Inferior parietal cortex (tissue), 1 donor: ENCODE measurements around the gene PTPN14.

Source experiments
- DNase-seq: peaks from one replicate; pipeline ENCODE4 v3.0.0-alpha.2; 2016; ENCODE audit errors: extremely low spot score

PTPN14 gene

DNA sequence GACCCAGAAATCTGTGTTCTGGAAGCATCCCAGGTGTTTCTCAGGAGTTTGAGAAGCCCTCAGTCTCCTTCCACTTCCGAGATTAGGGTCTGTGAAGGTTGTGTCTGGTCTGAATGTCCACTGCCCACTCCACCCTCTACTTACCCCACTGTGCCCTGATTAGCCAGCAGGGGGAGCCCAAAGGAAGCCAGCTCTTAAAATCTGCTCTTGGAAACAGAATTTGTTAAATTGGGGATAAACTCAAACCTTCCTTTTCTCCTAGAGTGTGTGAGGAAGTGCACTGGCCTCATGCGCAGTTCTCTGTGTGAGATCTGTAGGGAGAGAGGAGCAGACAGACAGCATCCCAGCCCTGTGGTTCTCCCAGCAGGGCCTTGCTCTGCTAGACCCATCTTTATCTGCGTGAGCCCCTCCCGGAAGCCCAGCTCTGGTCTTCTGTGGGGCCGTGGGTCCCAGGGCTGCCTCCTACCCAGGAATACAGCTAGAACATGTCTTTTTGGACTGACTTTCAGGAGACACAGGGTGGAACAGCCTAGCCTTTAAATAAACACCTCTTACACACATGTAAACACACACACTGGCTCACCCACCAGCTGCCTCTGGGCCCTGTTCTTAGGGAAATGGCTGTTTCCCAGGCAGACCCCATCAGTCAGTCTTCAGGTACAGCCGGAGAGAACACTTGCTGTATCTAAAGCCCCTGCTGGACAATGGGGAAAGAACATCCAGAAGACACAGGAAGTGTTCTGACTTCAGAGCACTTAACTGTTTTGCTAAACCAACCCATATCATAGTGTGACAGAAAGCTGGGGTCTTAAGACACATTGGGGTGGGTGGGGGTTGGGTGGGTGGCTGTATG, 218.2 kb downstream of the PTPN14 start:
- DNase-seq: peak; percentile 73

DNA sequence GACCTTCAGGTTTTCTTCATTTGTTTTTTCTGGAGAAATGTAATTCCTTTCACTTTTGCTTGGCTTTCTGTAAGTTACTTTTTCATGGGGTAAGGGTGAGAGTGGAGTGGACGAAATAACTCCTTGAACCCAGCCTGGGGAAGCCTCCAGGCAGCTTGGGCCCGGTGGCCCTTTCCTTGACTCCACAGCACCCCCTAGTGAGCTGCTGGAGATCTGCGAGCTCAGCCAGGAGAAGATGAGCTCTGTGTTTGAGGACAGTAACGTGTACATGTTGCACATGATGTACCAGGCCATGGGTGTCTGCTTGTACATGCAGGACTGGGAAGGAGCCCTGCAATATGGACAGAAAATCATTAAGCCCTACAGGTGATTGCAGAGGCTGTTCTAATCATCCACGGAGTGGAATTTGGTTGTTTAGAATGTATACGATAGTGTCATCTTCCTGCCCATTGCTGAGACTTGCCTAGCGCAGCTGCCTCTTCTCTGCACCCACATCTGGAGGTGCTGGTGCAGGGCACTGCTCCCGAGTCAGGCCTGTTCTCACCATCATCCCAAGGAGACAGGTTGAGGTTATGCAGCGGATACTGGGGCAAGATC, 219.5 kb downstream of the PTPN14 start:
- peak; percentile 64 for DNase-seq

DNA sequence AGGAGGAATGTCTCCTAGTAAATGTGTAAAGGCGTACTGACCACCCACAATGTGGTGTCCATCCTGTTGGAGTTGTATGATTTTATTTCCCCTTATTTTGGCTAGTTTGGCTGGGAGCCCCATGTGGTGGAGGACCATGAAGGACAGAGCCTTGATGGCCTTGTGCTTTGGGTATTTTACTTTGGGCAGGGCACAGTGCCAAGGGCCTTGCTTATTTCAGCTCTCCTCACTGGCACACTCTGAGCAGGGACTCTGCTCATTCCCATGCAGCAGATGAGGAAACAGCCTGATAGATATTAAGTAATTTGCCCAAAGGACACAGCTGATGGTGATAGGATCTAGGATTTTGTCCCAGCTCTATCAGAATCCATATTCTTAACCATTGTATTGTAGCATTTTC, 220.2 kb downstream of the PTPN14 start:
- DNase-seq: no peak

DNA sequence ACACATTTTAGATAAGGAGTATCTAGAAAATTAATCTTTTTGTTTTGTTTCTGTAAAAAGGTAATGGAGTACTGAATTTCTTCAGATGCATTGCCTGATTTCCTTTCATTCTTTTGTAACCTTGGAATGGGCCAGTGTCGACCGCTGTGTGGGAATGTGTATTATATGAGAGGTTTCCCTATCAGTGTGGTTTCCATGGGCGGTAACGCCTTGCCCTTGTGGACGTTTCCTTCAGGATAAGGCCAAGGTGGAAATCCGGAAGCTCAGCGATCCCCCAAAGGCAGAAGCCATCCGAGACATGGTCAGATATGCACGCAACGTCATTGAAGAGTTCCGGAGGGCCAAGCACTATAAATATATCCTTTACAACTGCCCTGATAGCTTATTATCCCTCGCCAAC, 220.7 kb downstream of the PTPN14 start:
- no peak for DNase-seq

DNA sequence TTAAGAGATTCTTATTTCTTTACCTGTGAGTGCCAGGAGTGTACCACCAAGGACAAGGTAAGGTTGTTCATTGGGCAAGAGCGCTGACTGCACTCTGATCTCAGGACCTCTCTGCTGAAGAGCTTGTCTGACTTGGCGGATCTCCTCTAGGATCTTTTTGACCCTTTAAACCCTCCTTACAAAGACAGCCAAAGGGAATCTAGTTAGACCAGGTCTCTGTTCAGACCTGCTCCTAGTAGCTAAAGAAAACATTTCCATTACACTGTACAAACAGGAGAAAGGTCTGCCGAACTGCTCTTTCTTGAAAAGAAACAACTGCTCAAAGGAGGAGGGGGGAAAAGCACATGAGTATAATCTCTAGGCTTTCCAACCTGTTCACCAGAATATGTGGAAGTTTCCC, 221.2 kb downstream of the PTPN14 start:
- no peak for DNase-seq

DNA sequence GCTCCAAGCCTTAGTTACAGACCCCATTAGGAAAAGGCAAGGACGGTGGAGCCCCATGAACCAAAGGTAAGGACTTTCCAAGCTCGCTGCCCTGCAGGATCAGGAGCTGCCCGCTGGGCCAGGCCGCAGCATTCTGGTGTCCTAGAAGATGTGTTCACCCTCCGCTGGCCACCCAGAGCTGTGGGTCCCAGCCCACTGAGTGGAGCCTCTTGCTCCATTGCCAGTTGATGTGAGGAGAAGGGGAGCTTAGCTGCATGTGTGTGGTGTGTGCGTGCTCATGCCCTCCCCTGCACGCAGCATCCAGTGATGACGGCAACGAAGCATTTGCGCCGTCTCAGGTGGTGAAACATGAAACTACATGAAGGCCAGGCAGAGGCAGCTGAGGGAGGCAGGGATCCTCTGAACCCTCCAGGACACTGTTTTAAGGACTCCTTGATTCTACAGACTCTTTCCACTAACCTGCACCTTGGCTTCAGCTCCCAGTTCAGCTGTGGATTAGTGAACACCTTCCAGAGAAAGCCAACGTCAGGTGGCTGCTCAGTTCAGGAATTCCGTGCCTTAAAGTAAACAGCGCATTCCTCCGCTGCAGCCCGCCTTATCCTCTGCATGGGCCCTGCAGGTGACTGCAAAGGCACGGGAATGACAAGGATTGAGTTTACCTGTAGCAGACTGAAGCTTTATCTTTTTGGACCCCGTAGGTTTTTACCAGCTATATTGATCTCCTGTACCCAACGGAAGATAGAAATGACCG, 221.8 kb downstream of the PTPN14 start:
- DNase-seq: no peak

DNA sequence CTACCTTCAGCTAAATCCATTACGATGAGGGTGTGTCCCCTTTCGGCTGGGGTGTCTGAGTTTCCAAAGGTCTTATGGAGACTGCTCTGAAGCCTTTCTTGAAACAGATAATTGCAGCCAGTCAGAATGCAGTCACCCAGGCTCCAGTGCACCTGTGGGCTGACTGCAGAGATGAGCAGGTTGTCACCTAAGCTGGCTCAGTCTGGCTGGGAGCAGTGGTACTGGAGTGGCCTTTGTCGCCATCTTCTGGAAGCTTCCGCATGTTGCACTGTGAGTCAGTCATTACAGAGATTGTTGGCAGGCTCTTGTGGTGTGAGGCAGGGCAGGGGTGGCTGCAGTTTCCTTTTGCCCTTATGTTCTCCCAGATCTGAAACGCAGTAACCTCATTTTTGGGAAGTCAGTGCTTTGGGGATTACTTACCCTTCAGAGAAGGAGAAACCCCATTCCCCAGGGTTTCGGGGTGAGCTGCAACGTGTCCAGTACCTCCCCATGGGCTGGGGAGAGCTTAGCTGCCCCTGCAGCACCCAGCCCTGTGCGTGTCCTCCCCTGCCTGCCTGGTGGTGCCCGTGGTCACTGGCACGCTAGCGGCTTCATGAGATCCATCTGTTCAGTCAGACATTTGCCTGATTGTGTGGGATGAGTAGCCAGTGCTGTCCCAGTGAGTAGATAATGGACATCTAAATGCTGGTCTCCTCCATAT, 222.5 kb downstream of the PTPN14 start:
- peak; percentile 90 for DNase-seq

DNA sequence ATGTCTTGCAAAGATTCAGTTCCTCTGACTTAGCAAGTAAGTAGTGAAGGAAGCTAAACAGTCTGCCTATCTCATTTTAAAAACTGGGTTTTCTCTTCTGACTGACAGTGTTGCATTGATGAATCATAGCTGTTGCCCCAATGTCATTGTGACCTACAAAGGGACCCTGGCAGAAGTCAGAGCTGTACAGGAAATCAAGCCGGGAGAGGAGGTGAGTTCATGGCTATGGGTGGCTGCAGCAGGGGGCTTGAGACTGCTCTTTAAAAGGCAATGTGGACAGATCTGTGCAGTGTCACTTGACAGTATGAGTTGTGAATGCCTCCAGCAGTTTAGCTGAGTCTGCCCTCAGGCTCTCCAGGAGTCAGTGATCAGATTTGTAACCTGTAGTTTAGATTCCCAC, 223.9 kb downstream of the PTPN14 start:
- no peak for DNase-seq

DNA sequence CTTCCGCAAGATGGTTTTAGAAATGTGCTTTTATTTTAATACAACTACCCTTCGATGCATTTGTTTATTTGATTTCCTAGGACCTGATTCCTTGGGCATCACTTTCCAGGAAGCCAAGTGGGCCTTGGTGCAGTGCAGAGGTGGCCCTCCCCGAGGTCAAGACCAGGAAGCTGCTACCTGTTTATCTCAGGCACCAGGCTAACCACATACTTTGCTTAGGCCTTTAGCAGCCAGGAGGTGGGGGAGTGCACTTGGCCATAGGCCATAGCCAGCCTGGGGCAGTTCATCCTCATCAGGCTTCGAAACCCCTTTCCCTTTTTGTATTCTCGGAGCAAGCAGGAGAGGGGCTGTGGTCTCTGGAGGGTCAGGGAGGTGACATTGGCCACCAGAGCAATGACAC, 225.0 kb downstream of the PTPN14 start:
- DNase-seq: no peak

DNA sequence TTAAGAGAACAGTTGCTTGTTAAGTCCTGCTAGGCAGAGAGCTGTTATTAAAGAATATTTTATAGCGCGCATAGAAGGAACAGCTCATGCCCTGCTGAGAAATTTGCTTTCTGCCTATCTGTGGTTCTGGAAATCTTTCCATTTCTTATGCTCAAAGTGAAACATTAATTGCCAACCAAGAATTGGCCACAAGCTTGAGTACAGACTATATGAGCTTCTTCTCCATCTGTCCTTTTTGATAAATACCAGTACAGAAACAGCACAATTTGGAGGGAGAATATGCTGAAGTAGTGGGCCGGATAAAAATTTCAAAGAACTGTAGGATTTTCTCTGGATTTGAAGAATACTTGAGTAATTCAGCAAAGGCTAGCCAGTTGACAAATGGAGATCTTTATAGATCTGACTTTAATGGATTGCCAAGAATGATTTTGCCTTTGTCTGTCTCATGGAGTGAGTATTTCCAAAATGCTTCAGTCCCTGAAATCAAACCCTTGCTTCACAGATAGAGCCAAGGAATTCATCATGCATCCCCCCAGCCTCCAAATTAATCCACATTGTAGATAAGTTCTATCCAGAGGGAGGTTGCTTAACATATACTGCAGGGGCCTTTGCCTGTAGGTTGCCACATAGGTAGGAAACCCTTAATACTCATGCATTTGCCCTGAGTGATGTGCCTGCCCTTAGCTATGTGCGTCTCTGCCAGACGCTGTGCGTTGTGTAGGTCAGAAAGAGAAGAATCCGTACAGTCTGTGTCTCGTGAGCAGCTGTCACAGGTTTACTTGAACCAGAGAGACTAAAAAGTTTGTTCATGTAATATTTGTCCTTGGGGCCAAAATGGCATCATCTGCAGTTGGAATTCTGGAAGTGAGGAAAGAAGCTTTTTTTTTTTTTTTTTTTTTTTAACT, 226.3 kb downstream of the PTPN14 start:
- no peak for DNase-seq

DNA sequence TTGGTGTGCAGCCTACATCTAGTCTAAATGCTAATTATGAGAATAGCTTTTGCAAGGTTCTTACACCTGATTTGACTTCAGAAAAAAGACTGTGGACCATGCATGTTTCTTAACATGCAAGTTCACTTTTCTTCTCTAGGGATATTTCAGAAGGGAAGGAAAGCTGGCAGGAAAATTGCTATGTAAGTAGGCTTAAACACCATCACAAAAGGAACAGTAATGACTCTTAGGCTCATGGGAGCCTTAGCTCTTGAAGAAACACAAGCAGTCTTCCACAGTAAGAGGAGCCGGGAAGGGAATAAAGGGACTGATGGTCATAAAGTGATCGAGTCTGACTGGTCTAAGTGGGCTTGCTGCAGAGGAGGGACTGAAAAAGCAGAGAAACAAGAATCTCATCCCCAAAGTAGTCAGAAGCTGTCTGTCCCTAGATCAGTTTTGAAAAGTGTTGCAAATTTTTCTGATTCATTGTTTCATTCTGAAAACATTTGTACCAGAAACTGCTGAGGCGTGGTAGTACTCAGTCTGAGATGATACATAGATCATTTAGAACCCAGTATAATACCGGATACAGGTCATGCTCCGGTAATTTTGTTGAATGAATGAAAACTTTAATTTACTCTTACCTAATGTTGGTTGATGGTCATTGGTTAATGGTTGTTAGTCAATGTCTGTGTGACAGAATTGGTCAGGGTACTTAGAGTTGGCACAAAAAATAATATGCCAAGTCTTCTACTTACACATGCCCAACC, 229.5 kb downstream of the PTPN14 start:
- DNase-seq: no peak

DNA sequence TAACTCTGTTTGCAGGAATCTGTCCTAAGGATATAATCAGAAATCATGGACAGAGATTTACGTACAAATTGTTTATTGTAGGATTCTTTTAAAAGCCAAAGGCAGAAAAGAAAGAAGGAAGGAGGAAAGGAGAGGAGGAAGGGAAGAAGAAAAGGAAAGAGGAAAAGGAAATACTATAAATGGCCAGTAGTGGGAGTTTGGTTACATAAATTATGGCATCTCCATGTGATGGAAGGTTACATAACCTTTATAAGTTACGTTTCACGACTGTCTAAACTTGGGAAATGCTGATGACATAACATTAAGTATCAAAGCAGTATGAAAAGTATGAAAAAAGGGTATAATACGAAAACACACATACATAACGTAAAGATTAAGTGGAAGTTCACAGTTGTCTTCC, 231.5 kb downstream of the PTPN14 start:
- DNase-seq: no peak

DNA sequence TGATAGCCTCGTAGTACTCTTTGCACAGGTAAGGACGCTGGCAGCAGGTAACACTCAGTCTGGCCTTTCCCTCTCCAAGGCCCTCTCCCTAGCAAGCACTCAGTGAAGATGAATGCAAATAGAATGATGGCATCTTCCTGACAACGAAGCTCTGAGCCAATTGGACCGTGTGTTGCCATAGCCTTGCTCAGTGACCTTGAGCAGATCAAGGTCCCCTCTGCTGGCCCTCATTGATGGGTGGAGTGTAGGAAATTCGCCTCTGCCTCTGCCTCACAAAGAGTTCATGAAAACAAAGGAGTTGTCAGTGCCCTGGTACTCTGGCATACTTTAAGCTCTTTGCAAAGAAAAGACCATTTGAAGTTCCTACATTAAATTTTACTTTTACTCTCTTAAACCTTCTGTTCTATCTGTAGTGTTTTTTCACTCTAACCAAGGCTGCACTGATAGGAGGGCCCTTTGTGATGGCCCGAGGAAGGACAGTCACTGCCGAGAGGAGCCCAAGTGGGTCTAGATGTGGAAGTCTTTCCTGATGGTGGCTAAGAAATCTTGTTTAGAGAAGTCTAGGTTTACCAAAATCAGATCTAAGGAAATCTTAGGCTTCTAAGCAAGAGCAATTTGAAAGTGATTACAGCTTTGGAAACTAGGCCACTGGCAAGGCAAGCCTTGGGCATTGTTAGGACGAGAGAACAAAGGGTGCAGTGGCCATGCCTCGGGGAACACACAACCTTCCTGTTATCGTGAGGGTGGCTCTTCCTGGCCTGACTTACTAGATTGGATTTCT, 232.3 kb downstream of the PTPN14 start:
- DNase-seq: no peak

DNA sequence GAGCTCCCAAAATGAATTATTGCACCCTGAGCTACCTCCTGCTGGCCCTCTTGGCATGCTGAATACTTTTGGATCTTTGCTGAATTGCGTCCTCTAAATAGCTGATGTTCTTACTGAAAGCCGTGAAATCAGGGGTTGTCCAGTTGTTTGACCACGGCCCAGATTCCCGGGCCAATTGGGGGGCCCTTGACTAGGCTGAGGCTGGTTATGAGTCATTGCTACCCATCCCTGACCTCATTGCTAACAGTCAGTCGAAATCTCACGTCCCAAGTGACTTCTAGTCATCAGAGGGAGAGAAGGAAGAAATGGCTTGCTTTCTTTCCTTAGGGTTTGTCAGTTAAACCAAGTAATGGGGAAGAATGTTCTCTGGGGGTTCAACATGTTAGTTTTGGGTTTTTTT, 233.0 kb downstream of the PTPN14 start:
- DNase-seq: no peak

DNA sequence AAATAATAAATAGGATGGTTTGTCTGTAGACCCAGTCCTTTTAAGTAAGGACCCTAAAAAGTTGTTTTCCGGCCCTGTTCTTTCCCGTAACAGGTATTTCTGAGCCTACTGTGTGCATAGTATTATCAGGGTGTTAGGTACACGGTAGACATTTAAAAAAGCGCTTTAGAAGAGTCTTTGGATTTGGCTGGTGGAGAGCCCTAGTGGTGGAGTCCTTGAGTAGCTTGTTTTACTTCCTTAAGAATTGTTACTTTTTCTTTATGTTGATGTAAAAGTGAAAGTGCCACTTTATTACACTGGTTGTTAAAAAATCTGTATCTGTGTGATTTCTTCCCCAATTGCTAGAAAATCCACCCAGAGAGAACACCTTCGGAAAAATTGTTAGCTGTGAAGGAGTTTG, 233.7 kb downstream of the PTPN14 start:
- DNase-seq: no peak

DNA sequence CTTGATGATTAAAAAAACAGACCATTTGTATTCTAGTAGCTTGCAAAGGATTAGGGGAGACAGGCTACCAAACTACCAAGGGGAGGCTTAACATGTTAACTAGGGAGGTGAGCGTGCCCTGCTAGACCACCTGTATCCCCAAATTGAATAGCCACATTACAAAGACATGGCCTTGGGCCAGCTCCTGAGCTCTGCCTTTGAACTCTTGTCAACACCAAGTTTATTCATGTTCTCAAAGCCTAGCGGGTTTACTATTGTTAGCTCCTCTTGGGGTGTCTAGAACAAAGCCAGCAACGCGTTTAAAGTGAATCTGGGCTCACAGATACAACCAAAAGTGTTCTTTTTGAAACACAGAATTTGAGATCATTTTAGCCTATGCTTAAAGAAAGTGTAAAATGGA, 234.1 kb downstream of the PTPN14 start:
- DNase-seq: no peak

DNA sequence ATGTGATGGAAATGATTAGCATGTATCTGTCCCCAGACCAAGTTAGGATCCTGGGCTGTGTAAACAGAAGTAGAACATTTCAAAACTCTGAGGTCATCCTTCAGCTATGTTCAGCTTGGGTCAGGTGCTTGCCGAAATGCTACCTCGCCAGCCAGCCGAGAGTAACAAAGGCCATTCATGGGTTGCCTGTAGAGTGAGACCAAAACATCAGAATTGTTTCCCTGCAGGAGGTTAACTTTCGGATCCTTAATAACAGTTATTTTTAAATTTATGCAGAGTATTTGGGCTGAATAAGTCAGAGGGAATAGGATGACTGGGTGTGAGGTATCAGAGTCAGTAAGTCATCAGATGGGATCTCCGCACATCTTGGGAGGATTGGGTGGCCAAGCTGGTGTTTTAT, 234.8 kb downstream of the PTPN14 start:
- no peak for DNase-seq

DNA sequence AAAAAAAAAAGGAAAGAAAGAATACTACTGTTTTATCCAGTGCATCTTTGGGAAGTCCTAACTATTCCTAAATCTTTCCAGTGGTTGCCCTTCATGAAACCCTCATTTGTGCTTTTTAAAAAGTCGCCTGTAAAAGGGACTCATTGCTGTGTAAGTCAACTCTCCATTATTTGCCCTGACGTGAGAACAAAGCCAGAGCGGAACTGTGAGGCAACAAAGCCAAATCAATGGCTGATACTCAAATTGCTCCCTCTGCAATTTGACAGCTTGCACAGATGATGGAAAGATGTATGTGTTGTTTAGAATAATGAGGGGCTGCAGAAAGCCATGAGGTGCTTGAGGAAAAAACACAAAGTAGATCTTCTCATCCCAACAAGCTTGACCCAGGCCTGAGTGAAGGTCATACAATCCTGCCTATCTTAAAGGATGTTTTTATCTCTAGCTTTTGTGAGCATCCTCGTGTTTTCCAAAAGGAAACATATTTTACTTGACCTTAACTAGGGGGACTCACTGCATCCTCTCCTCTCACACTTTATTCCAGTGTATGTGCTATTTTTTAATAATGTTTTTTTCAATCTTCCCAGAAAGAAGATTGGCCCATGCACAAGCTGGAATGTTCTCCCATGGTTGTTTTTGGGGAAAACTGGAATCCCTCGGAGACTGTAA, 237.1 kb downstream of the PTPN14 start:
- DNase-seq: no peak

DNA sequence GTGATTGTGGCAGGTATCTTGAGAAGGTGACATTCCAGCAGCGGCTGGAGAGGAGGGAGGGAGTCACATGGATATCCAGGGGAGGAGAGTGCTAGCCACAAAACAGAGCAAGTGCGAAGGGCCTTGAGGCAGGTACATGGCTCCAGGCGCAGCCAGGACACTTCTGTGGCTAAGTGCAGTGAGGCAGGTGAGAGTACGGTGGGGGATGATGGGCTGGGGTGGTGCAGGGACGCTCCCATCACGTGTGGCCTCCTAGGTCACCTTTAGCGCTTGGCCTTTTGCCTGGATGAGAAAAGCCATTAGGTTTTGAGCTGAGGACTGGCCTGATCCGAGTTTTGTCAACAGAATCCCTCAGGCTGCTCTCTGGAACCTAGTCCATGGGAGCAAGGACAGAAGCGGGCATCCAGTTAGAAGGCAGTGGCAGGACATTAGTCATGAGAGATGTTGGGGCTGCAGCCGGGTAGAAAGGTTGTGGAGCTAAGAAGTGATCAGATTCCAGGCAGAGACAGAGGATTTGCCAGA, 238.8 kb downstream of the PTPN14 start:
- no peak for DNase-seq
